GM12891 (cell line): ENCODE results near the gene WFDC5.

Experiments
- POLR2A ChIP-seq: IDR thresholded peaks from 2 replicates; pipeline ENCODE4 v1.6.1; 2011; ENCODE audit warnings: low read depth, low read length, control low read depth
- POLR2AphosphoS5 ChIP-seq: IDR thresholded peaks from 2 replicates; pipeline ENCODE4 v1.6.1; 2011; ENCODE audit warnings: low read depth, low read length, control low read depth
- POU2F2 ChIP-seq: IDR thresholded peaks from 2 replicates; pipeline ENCODE4 v1.6.1; 2011; ENCODE audit warnings: low read depth, mild to moderate bottlenecking, control low read depth, low read length, moderate library complexity
- TAF1 ChIP-seq: IDR thresholded peaks from 2 replicates; pipeline ENCODE4 v1.6.1; 2011; ENCODE audit warnings: low read depth, low read length, control low read depth

GRCh38 chr20:45094201-45094600, 20.8 kb downstream of the WFDC5 start:
- no peak for TF ChIP-seq POLR2AphosphoS5
- no peak for TF ChIP-seq POLR2A
- TF ChIP-seq TAF1, result no peak
- no peak for TF ChIP-seq POU2F2
